ENCODE results near the gene BCL7C. TPM values are rescaled to one million over a fixed set of nuclear protein-coding genes. Genes with fewer than 3 reads are reported as not detected.
"Not testable (repeated sequence)": the region's sequence is repeated elsewhere in the genome, so short reads cannot be mapped to it uniquely, and the experiment has no call there.

Gene BCL7C
- polyA plus RNA-seq, 10 donors, result 24.4 to 41.4 (median 29.9) TPM

DNA sequence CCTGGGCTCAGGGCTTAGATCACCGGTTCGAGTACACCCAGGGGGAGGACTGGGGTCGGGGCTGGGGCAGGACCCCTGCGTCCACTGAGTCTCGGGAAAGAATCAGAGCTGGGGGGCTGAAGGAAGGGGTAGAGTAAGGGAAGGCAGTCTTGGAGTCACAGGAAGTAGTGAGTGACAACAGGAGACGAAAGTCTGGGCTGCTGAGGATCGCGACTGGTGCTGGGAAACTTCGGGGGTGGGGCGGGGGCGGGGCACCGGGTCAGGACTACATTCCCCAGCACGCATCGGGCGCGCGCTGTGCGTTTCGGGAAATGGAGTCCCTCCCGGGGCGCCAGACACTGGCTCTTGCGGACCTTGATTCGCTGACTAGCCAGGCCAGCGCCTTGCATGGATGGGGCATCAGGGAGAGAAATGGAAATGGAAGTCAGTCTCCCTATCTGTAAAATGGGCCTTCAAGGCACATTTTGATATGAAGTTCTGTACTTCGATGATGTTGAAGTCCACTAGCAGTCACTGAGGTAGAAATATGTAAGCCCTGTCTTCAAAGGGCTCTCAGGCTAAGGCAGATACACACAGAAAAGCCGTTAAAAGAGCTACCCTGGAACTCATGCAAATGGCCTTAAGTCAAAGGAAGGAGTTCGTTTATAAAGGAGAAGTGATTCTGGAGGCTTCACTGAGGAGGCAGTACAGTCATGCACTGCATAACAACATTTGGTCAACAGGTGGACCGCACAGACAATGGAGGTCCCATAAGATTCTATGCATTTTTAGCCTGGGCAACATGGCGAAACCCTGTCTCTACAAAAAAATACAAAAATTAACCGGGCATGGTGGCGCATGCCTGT lies 3.2 kb upstream of the BCL7C start:
- DNase-seq, result peak; percentile 93 to 96 (median 94)

DNA sequence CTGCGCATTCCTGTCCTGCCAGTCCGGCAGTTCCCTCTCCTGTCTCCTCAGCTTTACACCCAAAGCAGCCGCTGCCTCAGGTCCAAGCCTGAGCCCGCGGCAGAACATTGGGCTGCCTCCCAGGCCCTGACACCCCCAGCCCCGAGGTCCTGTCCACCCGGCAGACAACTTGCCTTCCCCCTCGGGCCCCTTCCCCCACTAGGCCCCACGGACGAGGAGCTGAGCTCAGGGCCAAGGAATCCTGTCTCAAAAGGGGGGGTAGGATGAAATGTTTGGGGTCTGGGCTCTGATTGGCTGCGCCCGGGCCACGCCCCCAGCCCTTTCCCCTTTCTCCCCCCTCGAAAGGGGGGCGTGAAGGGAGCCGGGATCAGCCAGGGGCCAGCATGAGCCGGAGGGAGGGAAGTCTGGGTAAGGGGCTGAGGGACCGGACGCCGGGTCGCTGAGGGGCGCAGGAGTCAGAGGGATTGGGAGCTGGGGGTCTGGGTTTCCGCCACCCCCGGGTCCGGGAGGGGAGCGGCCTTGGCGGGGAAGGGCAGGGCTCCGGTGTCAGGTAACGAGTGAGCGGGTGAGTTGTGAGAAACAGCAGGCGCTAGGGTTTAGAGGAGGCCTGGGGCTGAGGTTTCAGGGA lies 2.5 kb upstream of the BCL7C start, which contains the start of gene CTF1:
TSS of gene CTF1 (plus strand) at position 354 of the 628 bp plus-strand sequence. CDS start at position 384, 30 bp downstream.
- DNase-seq, result peak; percentile 92 to 97 (median 95)

DNA sequence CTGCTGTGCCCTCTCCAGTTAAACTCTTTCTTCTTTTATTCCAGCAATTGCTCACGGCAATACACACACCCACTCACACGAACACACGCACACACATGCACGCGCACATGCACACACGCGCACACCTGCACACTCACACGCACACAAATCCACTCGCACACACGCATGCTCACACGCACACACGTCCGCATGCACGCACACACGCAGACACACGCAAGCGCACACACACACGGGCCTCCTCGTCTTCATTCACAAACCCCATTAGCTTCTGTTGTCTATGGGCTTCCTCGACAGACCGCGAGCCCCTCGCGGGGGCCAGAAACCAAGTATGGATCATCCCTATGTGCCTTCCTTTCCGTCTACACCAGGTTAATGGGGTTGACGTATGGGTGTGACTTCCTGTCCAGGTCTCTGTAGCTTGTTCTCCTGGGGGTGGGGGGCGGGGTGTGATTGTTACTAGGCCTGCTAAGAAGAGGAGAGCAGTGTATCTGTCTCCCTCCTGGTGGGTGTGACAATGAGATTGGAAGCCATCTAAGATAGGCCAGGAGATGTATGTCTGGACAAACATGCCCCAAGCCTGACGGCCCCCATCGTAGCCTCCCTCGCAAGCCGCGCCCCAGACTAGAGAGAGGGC lies 1.9 kb upstream of the BCL7C start:
- DNase-seq, result peak in 2 of 3 donors; percentile 51 to 55

- DNase-seq, result peak in 1 of 3 donors; percentile 46
Measured at GRCh38 chr16:30894540-30895368, 877 bp upstream of the BCL7C start.

- DNase-seq, result no peak
Measured at GRCh38 chr16:30893417-30893743, 497 bp downstream of the BCL7C start.

- no peak for DNase-seq
Measured at GRCh38 chr16:30892670-30893416, 1.0 kb downstream of the BCL7C start.

- DNase-seq, result not testable (repeated sequence)
Measured at GRCh38 chr16:30891043-30891823, 2.6 kb downstream of the BCL7C start.

- no peak for DNase-seq
Measured at GRCh38 chr16:30889721-30890120, 4.2 kb downstream of the BCL7C start.

- DNase-seq, result no peak
Measured at GRCh38 chr16:30888856-30889499, 4.9 kb downstream of the BCL7C start.

DNA sequence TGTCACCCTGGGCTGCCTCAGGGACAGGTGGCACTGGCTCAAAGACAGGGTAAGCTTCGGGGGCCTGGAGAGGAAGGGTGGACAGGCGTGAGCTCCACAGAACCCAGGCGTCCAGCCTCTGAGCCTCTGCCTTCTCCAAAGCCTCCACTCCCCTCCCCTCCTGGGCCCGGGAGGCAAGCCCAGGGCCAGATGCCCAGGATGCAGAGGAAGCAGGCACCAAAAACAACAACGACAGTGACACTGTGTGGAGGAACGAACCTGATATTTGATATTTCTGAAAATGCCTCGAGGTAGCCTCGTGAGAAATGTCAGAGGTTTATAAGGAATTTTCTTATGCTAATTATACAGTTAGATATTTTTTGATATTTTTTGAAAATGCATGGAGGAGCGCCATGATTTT lies 6.0 kb downstream of the BCL7C start:
- DNase-seq, result no peak

DNA sequence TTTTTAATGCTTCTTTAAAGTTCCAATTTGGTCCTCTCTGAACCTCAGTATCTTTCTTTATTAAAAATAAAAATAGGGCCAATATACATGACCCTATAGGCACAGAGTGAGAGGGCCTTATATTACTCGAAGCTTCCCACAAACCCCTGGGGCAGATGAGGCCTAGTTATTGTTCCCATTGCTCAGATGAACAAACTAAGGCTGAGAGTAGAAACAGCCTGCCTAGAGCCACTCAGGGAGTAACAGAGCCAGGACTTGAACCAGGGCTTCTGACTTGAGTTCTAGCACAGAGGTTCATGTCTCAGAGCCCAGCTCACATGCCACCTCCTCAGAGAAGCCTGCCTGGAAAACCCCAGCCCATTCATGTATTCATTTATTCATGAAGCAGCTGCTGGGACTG lies 7.7 kb downstream of the BCL7C start:
- no peak for DNase-seq

GRCh38 chr16:30885196-30885595 lies 8.7 kb downstream of the BCL7C start:
- no peak for DNase-seq

- no peak for DNase-seq
Measured at GRCh38 chr16:30884760-30885159, 9.1 kb downstream of the BCL7C start.

- DNase-seq, result no peak
Measured at GRCh38 chr16:30882429-30883310, 11.2 kb downstream of the BCL7C start.

GRCh38 chr16:30876867-30877266 lies 17.0 kb downstream of the BCL7C start:
- DNase-seq, result no peak

DNA sequence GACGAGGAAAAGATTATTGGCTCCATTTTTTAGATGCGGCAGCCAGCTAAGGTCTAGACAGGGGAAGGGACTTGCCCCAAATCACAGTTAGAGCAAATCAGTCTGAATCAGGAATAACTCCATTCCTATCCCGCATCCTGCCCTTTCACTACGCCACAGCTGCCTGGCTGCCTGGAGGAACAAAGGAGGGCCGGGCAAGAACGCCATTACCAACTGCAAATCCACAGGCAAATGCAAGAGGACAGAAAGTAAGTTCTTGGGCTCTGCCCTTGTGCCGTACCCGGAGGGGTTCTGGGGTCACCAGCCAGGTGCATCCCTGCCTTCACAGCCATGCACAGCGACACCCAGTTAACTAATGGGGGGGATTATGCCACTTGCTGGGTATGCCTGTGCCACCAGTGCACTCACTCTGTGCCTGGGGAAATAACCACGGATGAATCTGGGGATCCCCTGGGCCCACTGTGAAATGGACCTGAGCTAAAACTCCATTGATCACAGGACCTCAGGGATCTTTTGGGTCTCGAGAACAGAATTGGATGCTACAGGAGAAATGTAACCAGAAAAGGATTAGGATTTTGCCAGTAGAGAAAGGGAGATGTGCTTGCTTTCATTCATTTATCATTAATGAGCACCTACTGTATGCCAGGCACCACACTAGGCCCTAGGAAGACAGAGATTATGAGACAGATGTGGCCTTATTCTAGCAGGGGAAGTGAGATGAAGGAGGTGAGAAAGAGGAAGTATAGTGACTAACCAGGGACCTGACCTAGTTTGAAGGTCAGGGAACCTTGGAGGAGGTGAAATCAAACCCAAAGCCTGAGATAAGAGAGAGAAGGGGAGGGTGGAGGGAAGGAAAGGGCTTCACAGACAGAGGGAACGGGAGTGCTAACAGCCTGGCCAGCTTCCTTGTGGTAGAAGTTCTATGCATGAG lies 17.7 kb downstream of the BCL7C start:
- no peak for DNase-seq

All from muscle of back (tissue), 11 donors.